Keratinocyte (primary cell): ENCODE results near the gene NBL1. TPM values are rescaled to one million over a fixed set of nuclear protein-coding genes. Genes with fewer than 3 reads are reported as not detected.

ENCODE experiments used
- DNase-seq: peaks from one replicate; pipeline ENCODE4 v3.0.0-alpha.2; 2011; ENCODE audit warnings: low read depth, missing footprints, low spot score
- FAIRE-seq: peaks from 2 replicates; lab custom pipeline; 2011; peaks lifted over from hg19 to GRCh38; lab: Jason Lieb, UNC
- H2AFZ ChIP-seq: 2 replicates; pipeline ENCODE4 v1.6.0; 2012; ENCODE audit warnings: low read length, control low read depth, inconsistent platforms; ENCODE audit not compliant: control insufficient read depth
- H3K27ac ChIP-seq: 2 replicates; pipeline ENCODE4 v1.5.1; 2011; ENCODE audit warnings: low read length; ENCODE audit not compliant: control insufficient read depth, insufficient read depth
- H3K27me3 ChIP-seq: 3 replicates; pipeline ENCODE4 v1.6.0; 2011; ENCODE audit warnings: low read length; ENCODE audit not compliant: control insufficient read depth, insufficient read depth; ENCODE audit errors: extremely low read depth
- H3K36me3 ChIP-seq, 2 experiments: 2 replicates in 1 of 2; 3 replicates in 1 of 2; pipeline ENCODE4 v1.5.1; 2011; ENCODE audit warnings: low read length in 2 of 2, mild to moderate bottlenecking in 1 of 2; ENCODE audit not compliant: control insufficient read depth in 2 of 2, insufficient read depth in 2 of 2; ENCODE audit errors: extremely low read depth in 1 of 2
- H3K4me1 ChIP-seq: 3 replicates; pipeline ENCODE4 v1.5.1; 2011; ENCODE audit warnings: low read length; ENCODE audit not compliant: control insufficient read depth, insufficient read depth; ENCODE audit errors: extremely low read depth
- H3K4me2 ChIP-seq: 3 replicates; pipeline ENCODE4 v1.6.0; 2011; ENCODE audit warnings: low read depth, low read length; ENCODE audit not compliant: control insufficient read depth, insufficient read depth; ENCODE audit errors: extremely low read depth
- H3K4me3 ChIP-seq, 3 experiments: fragments of 200-600 bp in 1 of 3; sonication (generic) in 1 of 3; 2 replicates in 2 of 3; 3 replicates in 1 of 3; pipeline ENCODE4 v1.5.1; 2011 to 2016; ENCODE audit warnings: low read length in 3 of 3, mild to moderate bottlenecking in 3 of 3, control low read depth in 2 of 3, inconsistent platforms in 1 of 3, low read depth in 1 of 3, mixed read lengths in 1 of 3, mixed run types in 1 of 3, moderate library complexity in 1 of 3; ENCODE audit not compliant: control insufficient read depth in 2 of 3, insufficient read depth in 2 of 3; ENCODE audit errors: extremely low read depth in 1 of 3
- H3K79me2 ChIP-seq: 2 replicates; pipeline ENCODE4 v1.6.0; 2012; ENCODE audit warnings: low read length; ENCODE audit not compliant: control insufficient read depth, insufficient read depth
- H3K9ac ChIP-seq: 3 replicates; pipeline ENCODE4 v1.6.0; 2011; ENCODE audit warnings: low read length; ENCODE audit not compliant: control insufficient read depth, insufficient read depth; ENCODE audit errors: extremely low read depth
- H3K9me1 ChIP-seq: 3 replicates; pipeline ENCODE4 v1.6.0; 2011; ENCODE audit warnings: low read length; ENCODE audit not compliant: control insufficient read depth, insufficient read depth; ENCODE audit errors: extremely low read depth
- H3K9me3 ChIP-seq: 2 replicates; pipeline ENCODE4 v1.5.1; 2012; ENCODE audit warnings: low read depth, low read length; ENCODE audit not compliant: control insufficient read depth
- H4K20me1 ChIP-seq: 3 replicates; pipeline ENCODE4 v1.6.0; 2011; ENCODE audit warnings: low read length; ENCODE audit not compliant: control insufficient read depth, insufficient read depth; ENCODE audit errors: extremely low read depth
- CTCF ChIP-seq, 3 experiments: IDR thresholded peaks in 1 of 3; conservative IDR thresholded peaks in 1 of 3; optimal IDR thresholded peaks in 1 of 3; 2 replicates in 2 of 3; 3 replicates in 1 of 3; pipeline versions ENCODE3 to v1.5.1; 2011; ENCODE audit warnings: low read length in 3 of 3, mild to moderate bottlenecking in 3 of 3, moderate library complexity in 2 of 3, control low read depth in 1 of 3, inconsistent platforms in 1 of 3; ENCODE audit not compliant: insufficient read depth in 2 of 3; ENCODE audit errors: extremely low read depth in 1 of 3
- EZH2 ChIP-seq: IDR thresholded peaks from one replicate; pipeline ENCODE4 v1.6.1; 2012; ENCODE audit warnings: inconsistent platforms, mild to moderate bottlenecking, low read length, moderate library complexity
- dilution Hi-C: fragments of 300-500 bp; cut with MboI; formaldehyde crosslinking; loops from one replicate; pipeline ENCODE4 v1.7.0; 2020; ENCODE audit warnings: low sequenced_read_pairs; ENCODE audit not compliant: extremely low pct_ligation_motif_present
- polyA plus RNA-seq, 5 experiments: library from polyadenylated mRNA; depleted of rRNA in 3 of 5; stranded (reverse) in 3 of 5; stranded (forward) in 1 of 5; unstranded in 1 of 5; fragments of >200 nt; gene quantifications; 1 replicate in 1 of 5; 2 replicates in 3 of 5; 3 replicates in 1 of 5; pipeline versions ENCODE4 v1.2.1 to v1.2.3, GENCODE V29; 2011 to 2012; ENCODE audit warnings: missing spikeins in 2 of 5, low read depth in 1 of 5, low replicate concordance in 1 of 5

The NBL1 gene
- polyA plus RNA-seq, 1 donor (not counting 4 experiments of a cell fraction or from before 2014, with no cell fraction given) = 74.5 TPM

GRCh38 chr1:19623523-19623922 lies 20.6 kb upstream of the NBL1 start:
- H3K27ac ChIP-seq = no peak overlapping the region
- no peaks in the 10 kb centered on the region for H3K27me3 ChIP-seq
- peaks cover 24 to 29% of the 10 kb centered on the region in 2 experiments for H3K36me3 ChIP-seq
- peaks cover 29% of the 10 kb centered on the region for H3K79me2 ChIP-seq
- no peak overlapping the region for H3K4me2 ChIP-seq
- dilution Hi-C loops = no loop called here
- H3K4me3 ChIP-seq = no peak overlapping the region
- no peaks in the 10 kb centered on the region for H3K9me3 ChIP-seq
- no peaks in the 10 kb centered on the region for H3K9me1 ChIP-seq
- no peak for DNase-seq
- H2AFZ ChIP-seq = no peak overlapping the region
- H3K9ac ChIP-seq = no peak overlapping the region
- no peak for FAIRE-seq
- H4K20me1 ChIP-seq = no peaks in the 10 kb centered on the region
- TF ChIP-seq CTCF (optimal IDR thresholded peaks at IDR 0.05 in 1 of 3, IDR thresholded peaks at IDR 0.05 in 1 of 3, conservative IDR thresholded peaks at IDR 0.05 in 1 of 3; ENCODE audit: extremely low read depth in 1 of 3, insufficient read depth in 2 of 3, low read length in 3 of 3) (no peak), EZH2 (no peak)
- H3K4me1 ChIP-seq = peaks cover 28% of the 10 kb centered on the region

GRCh38 chr1:19625291-19625937 lies 18.7 kb upstream of the NBL1 start:
- no peak overlapping the region for H3K27ac ChIP-seq
- no peak for TF ChIP-seq EZH2
- no peak for TF ChIP-seq CTCF (optimal IDR thresholded peaks at IDR 0.05 in 1 of 3, IDR thresholded peaks at IDR 0.05 in 1 of 3, conservative IDR thresholded peaks at IDR 0.05 in 1 of 3; ENCODE audit: extremely low read depth in 1 of 3, insufficient read depth in 2 of 3, low read length in 3 of 3)
- DNase-seq (no peak), FAIRE-seq (no peak)
- no peak overlapping the region for H3K4me3 ChIP-seq
- peaks cover 16% of the 10 kb centered on the region for H3K4me1 ChIP-seq
- H3K9me3 ChIP-seq = no peaks in the 10 kb centered on the region
- dilution Hi-C loops = loop anchor here (25.0 kb wide), 1 partner anchor 188 kb away; no protein-coding TSS in a partner anchor
- no peaks in the 10 kb centered on the region for H3K27me3 ChIP-seq
- peaks cover 26 to 29% of the 10 kb centered on the region in 2 experiments for H3K36me3 ChIP-seq
- H3K79me2 ChIP-seq = peaks cover 19% of the 10 kb centered on the region
- no peak overlapping the region for H3K9ac ChIP-seq
- H3K9me1 ChIP-seq = no peaks in the 10 kb centered on the region
- H3K4me2 ChIP-seq = no peak overlapping the region
- H2AFZ ChIP-seq = no peak overlapping the region
- H4K20me1 ChIP-seq = no peaks in the 10 kb centered on the region
